GM10266 (cell line): ENCODE results near the gene TERT.

Experiments
- DNase-seq: peaks from one replicate; pipeline ENCODE4 v3.0.0; 2012; ENCODE audit errors: extremely low spot score
- CTCF ChIP-seq: IDR thresholded peaks from 2 replicates; pipeline ENCODE4 v1.5.1; 2012; ENCODE audit warnings: mild to moderate bottlenecking, low read depth; ENCODE audit not compliant: control insufficient read depth, insufficient read depth; ENCODE audit errors: missing control alignments

TERT gene

GRCh38 chr5:1213508-1214162, 81.2 kb downstream of the TERT start:
- no peak for TF ChIP-seq CTCF
- DNase-seq = no peak

DNA sequence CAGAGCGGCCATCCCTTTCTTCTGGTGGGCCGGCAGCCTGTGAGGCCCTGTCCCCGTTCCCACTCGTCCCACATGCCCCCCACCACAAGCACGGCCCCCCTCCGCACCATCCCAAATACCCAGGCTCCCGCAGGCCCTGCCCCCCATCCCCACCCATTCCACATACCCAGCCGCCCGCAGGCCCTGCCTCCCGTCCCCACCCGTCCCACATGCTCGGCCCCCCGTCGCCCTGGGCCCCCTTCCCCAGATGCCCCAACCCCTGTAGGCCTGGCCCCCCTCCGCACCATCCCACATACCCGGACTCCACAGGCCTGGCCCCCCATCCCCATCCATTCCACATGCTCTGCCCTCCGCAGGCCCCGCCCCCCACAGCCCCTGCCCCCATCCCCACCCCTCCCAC, 82.0 kb downstream of the TERT start:
- TF ChIP-seq CTCF = no peak
- DNase-seq = no peak

GRCh38 chr5:1212271-1212670, 82.6 kb downstream of the TERT start:
- no peak for DNase-seq
- TF ChIP-seq CTCF = no peak

DNA sequence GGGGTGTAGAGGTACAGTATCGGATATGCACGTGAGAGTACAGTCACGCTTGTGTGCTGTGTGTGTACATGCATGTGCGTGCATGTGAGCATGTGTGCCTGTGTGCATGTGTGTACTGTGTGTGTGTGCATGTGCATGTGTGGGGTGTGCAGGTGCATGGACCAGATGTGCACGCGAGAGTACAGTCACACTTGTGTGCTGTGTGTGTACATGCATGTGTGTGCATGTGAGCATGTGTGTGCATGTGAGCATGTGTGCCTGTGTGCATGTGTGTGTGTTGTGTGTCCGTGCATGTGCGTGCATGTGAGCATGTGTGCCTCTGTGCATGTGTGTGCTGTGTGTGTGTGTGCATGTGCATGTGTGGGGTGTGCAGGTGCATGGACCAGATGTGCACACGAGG, 83.2 kb downstream of the TERT start:
- TF ChIP-seq CTCF = no peak
- DNase-seq = no peak

GRCh38 chr5:1210832-1211251, 84.0 kb downstream of the TERT start:
- no peak for TF ChIP-seq CTCF
- no peak for DNase-seq

DNA sequence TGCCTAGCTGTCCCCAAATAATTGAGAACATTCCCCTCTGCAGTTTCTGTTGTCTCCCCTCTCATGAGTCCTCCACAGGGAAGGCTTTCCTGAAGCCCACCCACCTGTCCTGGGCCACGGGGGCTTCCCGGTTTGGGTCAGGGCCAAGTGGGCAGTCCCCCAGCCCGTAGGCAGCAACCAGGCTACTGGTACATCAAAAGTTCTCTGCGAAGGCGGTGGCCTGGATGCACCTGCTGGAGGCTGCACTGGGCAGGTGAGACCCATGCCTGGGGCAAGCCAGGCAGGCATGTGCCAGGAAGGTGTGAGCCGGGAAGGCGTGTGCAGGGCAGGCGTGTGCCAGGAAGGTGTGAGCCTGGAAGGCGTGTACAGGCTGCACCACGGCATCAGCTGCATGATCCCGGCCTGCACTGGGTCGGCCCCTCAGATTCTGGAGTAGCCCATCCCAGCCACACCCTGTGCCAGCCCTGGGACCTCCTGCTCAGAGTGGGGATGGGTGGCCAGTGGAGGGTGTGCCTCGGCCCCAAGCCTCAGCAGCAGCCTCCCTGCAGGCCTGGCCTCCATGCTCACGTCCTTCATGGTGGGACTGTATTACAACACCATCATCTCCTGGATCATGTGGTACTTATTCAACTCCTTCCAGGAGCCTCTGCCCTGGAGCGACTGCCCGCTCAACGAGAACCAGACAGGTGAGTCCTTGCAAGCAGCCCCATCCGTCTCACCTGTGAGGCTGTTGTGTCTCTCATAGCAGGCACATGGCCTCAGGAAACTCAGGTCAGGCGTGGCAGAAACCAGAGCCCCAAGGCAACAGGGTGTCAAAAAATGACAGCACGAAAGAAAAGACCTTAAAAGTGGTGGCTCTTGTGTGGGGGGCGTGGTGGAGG, 84.7 kb downstream of the TERT start:
- DNase-seq = no peak
- TF ChIP-seq CTCF = no peak

- no peak for TF ChIP-seq CTCF
- no peak for DNase-seq
These were observed 85.4 kb downstream of the TERT start for GRCh38 chr5:1209489-1209852.
